Loucy (cell line): ENCODE data around the gene HEBP1.
"Not testable (repeated sequence)": the region's sequence is repeated elsewhere in the genome, so short reads cannot be mapped to it uniquely, and the experiment has no call there.

Source experiments
- EZH2phosphoT487 ChIP-seq: fragments of 200-600 bp; IDR thresholded peaks from 2 replicates; pipeline ENCODE4 v1.6.1; 2018; ENCODE audit warnings: antibody characterized with exemption, mild to moderate bottlenecking, moderate library complexity, borderline replicate concordance
- TF ChIP-seq, protein P1 (sequence below): fragments of 200-600 bp; sonication (generic); conservative IDR thresholded peaks from 2 replicates; pipeline ENCODE4 v1.5.1; 2014; ENCODE audit warnings: mild to moderate bottlenecking, antibody characterized with exemption, low read length

DNA sequence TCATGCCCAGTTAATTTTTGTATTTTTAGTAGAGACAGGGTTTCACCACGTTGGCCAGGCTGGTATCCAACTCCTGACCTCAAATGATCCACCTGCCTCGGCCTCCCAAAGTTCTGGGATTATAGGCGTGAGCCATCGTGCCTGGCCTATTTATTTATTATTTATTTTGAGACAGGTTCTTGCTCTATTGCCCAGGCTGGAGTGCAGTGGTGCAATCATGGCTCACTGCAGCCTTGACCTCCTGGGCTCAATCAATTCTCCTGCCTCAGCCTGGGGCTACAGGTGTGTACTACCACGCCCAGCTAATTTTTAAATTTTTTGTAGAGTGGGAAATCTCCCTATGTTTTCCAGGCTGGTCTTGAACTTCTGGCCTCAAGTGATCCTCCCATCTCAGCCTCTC lies 35.3 kb upstream of the HEBP1 start:
- TF ChIP-seq, protein P1, sequence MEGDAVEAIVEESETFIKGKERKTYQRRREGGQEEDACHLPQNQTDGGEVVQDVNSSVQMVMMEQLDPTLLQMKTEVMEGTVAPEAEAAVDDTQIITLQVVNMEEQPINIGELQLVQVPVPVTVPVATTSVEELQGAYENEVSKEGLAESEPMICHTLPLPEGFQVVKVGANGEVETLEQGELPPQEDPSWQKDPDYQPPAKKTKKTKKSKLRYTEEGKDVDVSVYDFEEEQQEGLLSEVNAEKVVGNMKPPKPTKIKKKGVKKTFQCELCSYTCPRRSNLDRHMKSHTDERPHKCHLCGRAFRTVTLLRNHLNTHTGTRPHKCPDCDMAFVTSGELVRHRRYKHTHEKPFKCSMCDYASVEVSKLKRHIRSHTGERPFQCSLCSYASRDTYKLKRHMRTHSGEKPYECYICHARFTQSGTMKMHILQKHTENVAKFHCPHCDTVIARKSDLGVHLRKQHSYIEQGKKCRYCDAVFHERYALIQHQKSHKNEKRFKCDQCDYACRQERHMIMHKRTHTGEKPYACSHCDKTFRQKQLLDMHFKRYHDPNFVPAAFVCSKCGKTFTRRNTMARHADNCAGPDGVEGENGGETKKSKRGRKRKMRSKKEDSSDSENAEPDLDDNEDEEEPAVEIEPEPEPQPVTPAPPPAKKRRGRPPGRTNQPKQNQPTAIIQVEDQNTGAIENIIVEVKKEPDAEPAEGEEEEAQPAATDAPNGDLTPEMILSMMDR = not testable (repeated sequence)
- TF ChIP-seq EZH2phosphoT487 = not testable (repeated sequence)
